Measurements from ENCODE around the gene ZNF212.
A peak's percentile ranks its signal among the peaks of the same experiment; 100 is the strongest.

The ZNF212 gene

DNA sequence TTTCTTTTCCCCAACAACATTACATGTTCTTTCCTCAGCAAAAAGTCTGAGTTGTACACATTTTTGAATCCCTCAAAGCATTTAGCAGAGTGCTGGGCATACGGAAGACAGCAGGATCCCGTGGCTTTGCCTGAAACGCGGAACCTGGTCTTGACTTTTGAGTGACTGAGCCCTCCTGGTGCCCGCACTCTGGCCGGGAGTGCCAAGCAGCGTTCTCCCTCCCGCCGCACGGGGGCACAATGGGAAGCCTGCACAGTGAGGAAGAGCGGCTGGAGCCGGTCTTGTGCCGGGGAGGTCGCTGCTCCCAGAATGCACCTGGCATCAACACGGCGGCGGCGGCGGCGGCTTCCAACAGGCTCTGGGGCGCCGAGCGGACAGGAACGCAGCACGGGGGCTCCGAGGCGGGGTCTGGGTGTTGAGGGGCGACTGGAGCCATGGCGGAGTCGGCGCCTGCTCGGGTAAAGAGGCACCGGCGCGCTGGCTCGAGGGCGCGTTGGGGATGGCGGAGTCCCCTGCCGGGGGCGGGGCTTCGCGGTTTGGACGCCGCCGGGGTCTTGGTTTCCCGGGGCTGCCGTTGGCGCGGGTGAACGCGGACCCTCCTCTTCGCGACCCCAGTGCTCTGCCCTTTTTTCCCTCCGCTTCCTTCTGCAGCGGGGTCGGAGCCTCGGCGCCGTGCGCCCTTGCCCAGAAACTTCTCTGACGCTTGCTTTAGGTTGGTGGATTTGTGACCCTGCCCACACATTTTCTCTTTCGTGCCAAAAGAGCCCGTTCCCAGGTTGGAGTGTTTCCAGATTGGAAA lies at the start of gene ZNF212:
Gene ZNF212, plus strand, starts transcription at position 307 of the 799 bp plus-strand sequence. Its CDS starts 128 bp downstream, at position 435.
- peak; percentile 87 for DNase-seq

- no peak for DNase-seq
Measured at GRCh38 chr7:149191851-149192250, 47.6 kb upstream of the ZNF212 start.

DNA sequence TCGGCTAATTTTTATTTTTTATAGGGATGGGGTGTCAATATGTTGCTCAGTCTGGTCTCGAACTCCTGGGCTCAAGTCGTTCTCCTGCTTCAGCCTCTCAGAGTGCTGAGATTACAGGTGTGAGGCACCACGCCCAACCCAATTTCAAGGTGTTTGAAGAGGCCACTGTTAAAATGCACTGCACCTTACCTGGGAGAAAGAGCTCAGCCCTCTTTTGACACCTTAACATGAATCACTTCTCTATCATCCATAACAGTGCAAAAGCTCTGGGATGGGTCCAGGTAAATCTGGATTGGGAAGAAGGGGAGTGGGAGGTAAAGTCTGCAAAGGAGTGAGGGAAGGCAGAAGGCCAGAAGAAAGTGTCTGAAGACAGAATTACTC lies 44.7 kb upstream of the ZNF212 start:
- no peak for DNase-seq

DNA sequence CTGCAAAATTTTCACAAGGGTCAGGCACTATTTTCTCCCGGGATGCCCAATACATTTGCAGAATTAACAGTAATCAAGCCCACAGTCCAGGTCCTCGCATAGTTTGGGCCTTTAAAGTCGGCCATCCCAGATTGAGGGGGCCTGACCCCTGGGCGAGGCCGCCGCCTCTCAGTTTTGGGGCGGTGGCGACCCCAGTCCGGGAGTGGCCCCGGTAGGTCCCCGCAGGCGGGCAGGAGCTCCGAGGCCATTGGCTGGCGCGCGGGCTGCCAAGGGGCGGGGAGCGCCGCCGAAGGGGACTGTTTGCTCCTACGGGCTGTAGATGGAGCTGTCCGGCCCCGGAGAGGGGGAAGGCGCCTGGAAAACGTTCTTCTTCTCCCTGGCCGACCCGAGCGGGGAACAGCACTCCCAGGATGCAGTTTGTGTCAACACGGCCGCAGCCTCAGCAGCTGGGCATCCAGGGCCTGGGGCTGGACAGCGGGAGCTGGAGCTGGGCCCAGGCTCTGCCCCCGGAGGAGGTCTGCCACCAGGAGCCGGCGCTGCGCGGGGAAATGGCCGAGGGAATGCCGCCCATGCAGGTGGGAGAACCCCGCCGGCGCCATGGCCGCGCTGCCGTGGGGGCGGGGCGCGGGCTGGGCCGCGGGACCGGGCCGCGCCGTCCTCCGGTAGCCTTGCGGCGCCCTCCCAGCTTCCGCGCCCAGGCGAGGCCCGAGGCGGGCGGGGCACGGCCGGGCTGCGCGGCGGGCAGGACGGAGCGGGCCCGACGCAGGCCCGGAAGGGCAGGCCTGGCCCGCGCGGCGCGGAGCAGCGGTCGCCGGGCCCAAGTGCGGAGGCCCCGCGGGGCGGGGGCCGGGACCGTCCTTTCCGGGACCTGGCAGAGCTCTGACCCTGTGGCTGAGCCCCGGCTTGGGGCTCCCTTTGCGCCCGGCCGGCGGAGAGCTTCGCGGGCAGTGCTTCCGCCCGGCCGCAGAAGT lies 44.0 kb upstream of the ZNF212 start, which contains the start of gene ZNF282:
Gene ZNF282, plus strand, starts transcription at position 367 of the 971 bp plus-strand sequence. Its CDS starts 44 bp downstream, at position 411.
- DNase-seq, result peak; percentile 60 to 74

GRCh38 chr7:149196151-149196704 lies 43.2 kb upstream of the ZNF212 start:
- no peak for DNase-seq

- peak in 1 of 2 experiments; percentile 8 for DNase-seq
Measured at GRCh38 chr7:149196705-149197171, 42.7 kb upstream of the ZNF212 start.

DNA sequence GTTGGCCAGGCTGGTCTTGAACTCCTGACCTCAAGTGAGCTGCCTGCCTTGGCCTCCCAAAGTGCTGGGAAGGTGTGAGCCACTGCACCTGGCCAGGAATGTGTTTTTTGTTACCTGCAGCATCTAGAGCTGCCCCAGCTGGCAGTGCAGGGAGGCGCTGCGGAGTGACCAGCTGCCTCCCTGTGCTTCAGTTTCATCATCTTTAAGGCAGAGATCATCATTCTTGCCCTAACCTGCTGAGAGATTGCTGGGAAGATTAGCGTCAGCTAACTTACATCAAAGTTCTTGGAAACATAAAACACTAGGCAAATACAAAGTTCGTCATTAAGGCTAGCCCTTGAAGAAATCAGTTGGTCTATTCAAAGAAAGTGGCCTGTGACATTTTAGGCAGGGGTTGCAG lies 41.8 kb upstream of the ZNF212 start:
- DNase-seq, result no peak

- no peak for DNase-seq
Measured at GRCh38 chr7:149198161-149198816, 41.2 kb upstream of the ZNF212 start.

GRCh38 chr7:149199234-149199995 lies 40.0 kb upstream of the ZNF212 start:
- DNase-seq, result no peak

- DNase-seq, result no peak
Measured at GRCh38 chr7:149202831-149203231, 36.6 kb upstream of the ZNF212 start.

DNA sequence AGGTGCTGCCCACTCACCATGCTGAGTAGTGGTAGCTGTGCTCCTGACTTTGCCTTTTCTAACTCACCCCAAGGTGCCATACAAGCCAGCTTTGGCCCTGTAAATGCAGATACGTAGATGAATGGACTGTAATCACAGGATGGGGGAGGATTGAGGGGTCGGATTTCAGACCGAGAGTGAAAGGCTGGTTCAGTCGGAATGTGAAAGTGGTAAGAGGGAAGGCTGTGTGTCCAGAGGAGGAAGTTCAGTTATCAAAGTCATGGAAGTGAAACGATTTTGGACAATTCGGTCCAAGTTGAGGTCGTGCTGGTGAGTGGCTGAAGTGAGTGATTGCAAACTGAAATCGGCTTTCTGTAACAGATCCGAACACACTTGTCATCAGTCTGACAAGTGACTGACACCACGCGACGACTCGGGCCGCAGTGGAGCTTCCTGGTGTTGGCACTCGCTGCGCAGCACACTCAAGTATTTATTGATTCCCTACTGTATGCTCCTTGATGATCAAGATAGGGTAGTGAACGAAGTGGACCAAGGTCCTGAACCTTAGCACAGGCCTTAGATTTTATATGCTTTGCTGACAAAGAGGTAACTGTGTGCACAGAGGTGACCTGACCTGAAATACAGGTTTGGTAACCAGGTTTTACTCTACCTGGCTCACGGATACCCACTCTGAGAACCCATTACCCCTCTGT lies 33.6 kb upstream of the ZNF212 start:
- no peak for DNase-seq

DNA sequence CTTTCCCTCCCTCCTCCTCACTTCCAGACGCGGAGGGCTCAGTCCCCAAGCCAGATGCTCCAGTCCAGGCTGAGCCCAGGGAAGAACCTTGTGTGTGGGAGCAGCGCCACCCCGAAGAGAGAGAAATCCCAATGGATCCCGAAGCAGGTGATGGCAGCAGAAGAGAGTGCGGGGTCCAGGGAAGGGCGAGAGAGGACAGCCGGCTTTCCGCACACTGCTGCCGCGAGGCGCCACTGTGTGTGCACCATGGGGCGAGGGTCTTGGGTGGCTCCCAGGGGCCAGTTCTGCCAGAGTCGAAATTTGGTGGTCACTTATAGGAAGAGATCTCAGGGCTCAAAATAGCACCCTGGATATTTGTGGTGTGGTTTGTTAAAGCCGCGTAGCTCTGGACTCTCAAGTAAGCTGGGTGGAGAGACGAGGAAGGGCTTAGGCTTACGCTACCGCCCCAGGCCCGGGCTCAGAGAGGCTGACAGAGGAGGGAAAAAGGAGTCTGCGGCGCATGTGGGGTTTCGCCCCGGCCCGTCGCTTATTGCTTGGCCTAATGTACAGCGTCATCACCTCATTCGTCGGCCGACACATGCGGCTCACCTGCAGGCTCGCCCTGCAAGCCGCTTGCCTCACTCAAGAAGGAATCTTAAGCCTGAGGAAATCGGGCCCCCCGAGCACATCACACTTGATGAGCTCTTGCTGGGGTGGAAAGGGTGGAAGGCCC lies 32.0 kb upstream of the ZNF212 start:
- no peak for DNase-seq

DNA sequence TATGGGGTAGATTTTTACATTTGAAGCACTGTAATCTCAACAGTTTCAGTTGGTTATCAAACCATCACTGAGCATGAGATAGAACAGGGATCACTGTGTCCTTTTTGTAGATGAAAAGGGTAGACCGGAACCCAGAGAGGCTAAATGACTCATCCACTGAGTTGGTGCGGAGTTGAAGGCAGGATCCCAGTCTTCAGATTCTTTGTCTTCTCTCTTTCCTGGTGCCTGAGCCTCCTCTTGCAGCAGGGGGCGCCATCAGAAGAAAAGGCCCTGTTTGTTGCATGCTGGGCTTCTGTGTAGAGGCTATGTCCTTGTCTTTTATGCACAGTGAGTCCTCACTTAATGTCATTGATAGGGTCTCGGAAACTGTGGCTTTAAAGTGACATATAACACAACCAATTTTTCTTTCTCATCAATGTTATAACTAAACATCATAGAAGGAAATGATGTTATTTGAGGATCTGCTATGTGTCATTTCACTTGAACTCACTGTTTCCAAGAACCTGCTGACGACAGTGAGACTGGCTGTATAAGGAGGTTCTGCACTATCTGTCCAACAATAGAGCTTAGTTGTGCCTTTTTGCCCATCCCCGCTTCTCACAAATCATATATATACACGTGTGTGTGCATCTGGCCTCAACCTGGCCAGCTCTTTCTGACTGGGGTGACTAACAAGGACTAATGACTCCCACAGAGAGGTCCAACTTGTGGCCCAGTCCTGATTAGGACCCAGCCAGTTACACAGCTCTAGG lies 29.8 kb upstream of the ZNF212 start:
- peak; percentile 69 to 73 for DNase-seq

DNA sequence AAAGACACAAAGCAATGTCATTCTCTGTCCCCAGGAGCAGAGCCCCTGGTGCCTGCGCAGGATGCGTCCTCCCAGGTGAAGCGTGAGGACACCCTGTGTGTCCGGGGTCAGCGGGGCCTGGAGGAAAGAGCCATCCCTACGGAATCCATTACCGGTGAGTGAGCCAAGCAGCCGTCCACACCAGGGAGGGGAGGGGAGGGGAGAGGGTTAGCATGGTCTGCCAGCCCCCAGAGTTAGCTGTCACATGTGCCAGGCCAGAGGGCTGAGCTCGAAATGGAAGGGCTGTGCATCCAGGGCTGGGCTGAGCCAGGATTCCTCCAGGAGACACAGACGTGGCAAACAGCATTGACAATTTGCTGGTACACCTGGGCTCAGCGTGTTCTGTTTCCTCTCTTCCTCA lies 28.9 kb upstream of the ZNF212 start:
- DNase-seq, result no peak

DNA sequence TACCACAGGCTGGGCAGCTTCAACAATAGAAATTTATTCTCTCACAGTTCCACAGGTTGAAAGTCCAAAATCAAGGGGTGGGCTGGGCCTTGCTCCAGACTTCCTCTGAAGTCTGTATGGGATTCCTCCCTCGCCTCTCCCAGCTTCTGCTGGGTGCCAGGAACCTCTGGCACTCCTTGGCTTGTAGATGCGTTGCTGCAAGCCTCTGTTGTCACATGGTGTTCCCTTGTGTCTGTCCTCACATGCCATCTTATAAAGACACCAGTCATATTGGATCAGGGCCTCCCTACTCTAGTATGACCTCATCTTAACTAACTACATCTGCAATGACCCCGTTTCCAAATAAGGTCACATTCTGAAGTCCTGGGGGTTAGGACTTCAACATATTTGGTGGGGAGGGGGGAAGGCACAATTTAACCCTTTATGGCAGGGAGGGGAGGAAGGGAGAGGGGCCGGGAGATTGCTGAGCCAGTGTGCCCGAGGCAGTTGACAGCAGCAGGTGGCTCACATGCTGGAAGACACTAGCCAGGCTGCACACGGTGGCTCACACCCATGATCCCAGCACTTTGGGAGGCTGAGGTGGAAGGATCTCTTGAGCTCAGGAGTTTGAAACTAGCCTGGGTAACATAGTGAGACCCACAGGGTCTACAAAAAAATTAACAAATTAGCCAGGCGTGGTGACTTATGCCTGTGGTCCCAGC lies 25.3 kb upstream of the ZNF212 start:
- DNase-seq, result no peak

- no peak for DNase-seq
Measured at GRCh38 chr7:149216402-149216801, 23.0 kb upstream of the ZNF212 start.

DNA sequence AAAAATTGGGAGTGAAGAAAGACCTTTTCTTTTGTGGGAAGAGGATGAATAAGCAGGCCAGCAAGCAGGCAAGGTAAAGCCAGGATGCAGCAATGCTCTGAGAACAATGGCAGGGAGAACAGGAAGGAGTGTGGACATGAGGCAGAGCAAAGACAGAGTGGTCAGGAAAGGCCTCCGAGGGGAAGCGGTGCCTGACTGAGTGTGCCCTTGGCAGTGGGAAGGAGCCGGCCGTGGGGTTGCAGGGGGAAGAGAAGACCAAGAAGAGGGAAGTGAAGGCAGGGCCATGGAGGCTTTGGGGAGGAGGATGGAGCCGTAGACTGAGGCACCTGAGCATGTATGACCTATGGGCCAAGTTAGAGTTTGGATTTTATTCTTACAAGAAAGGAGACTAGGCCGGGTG lies 21.9 kb upstream of the ZNF212 start:
- no peak for DNase-seq

DNA sequence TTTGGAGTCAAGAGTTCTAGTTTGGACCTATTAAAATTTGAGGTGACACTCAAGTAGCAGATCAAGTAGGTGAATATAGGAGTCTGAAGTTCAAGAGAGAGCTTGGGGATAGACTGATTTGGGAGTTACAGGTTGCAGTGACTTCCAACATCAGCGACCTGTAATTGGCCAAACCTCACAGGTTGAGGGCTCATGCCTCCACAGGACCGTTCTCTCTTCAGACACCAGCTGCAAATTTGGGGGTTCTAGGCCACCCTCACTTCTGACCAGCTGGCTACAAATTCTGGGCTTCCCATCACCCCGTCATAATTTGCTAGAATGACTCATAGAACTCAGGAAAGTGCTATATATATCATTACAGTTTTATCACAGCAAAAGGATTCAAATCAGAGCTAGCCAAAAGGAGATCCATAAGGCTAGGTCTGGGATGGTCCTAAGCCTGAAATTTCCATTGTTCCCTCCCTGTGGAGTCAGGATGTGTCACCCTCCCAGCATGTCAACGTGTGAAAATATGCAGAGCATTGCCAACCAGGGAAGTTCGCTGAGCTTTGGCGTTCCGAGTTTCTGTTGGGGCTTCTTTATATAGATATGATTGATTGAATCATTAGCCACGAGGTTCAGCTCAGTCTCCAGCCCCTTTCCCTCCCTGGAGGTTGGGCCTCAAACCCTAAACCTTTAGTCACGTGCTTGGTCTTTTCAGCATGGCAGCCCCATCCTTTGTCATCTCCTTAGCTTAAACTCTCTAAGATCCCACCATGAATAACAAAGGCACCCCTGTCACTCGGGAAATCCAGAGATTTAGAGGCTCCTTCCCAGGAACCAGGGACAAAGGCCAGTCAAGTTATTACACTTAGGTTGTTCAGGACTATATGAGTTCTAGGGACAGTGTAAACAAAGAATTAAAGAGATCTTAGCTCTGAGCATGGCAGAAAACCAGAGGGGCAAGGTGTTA lies 20.7 kb upstream of the ZNF212 start:
- no peak for DNase-seq

Measured in stimulated activated CD4-positive, alpha-beta T cell treated with anti-CD3 and anti-CD28 coated beads, Interleukin-4, amount 100 ng/mL, for 4 hours (primary cell).